MM.1S (cell line): ENCODE results near the gene LAMA3.

Experiments used
- DNase-seq: peaks from one replicate; pipeline ENCODE4 v3.0.0-alpha.2; 2015
- H2AFZ ChIP-seq: fragments of 300-600 bp; sonication (generic); 2 replicates; pipeline ENCODE4 v1.6.0; 2016; ENCODE audit warnings: antibody characterized with exemption, low read length
- H3F3A ChIP-seq: fragments of 300-600 bp; sonication (generic); 2 replicates; pipeline ENCODE4 v1.6.1; 2016; ENCODE audit warnings: mild to moderate bottlenecking, antibody characterized with exemption, low read length, moderate library complexity, mixed read lengths; ENCODE audit not compliant: insufficient read depth
- H3K27ac ChIP-seq: fragments of 300-600 bp; sonication (generic); 2 replicates; pipeline ENCODE4 v1.5.1; 2016; ENCODE audit warnings: mild to moderate bottlenecking, low read length
- H3K27me3 ChIP-seq: fragments of 300-600 bp; sonication (generic); replicated peaks from 2 replicates; pipeline ENCODE4 v1.6.0; 2016; ENCODE audit warnings: low read length; ENCODE audit not compliant: insufficient read depth
- H3K36me3 ChIP-seq: fragments of 300-600 bp; sonication (generic); replicated peaks from 2 replicates; pipeline ENCODE4 v1.6.1; 2016; ENCODE audit warnings: mild to moderate bottlenecking, low read length, mixed read lengths; ENCODE audit not compliant: insufficient read depth
- H3K4me1 ChIP-seq: fragments of 300-600 bp; sonication (generic); 2 replicates; pipeline ENCODE4 v1.6.1; 2016; ENCODE audit warnings: low read length, mixed read lengths
- H3K4me2 ChIP-seq: fragments of 300-600 bp; sonication (generic); 2 replicates; pipeline ENCODE4 v1.6.0; 2016; ENCODE audit warnings: low read depth, low read length
- H3K4me3 ChIP-seq: fragments of 300-600 bp; sonication (generic); 2 replicates; pipeline ENCODE4 v1.5.1; 2016; ENCODE audit warnings: low read length, mixed read lengths
- H3K79me2 ChIP-seq: fragments of 300-600 bp; sonication (generic); 2 replicates; pipeline ENCODE4 v1.6.1; 2016; ENCODE audit warnings: mixed run types, low read length, mixed read lengths
- H3K9ac ChIP-seq: fragments of 300-600 bp; sonication (generic); 2 replicates; pipeline ENCODE4 v1.6.1; 2016; ENCODE audit warnings: low read length, mixed read lengths
- H3K9me2 ChIP-seq: fragments of 300-600 bp; sonication (generic); replicated peaks from 2 replicates; pipeline ENCODE4 v1.6.1; 2016; ENCODE audit warnings: mild to moderate bottlenecking, low read length, mixed read lengths; ENCODE audit not compliant: insufficient read depth
- H3K9me3 ChIP-seq: fragments of 300-600 bp; sonication (generic); replicated peaks from 2 replicates; pipeline ENCODE4 v1.6.1; 2016; ENCODE audit warnings: mild to moderate bottlenecking, low read length, mixed read lengths; ENCODE audit not compliant: insufficient read depth
- H4K20me1 ChIP-seq: fragments of 300-600 bp; sonication (generic); 2 replicates; pipeline ENCODE4 v1.6.1; 2016; ENCODE audit warnings: mild to moderate bottlenecking, low read length, moderate library complexity, mixed read lengths; ENCODE audit not compliant: insufficient read depth
- CTCF ChIP-seq: fragments of 300-600 bp; sonication (generic); IDR thresholded peaks from 2 replicates; pipeline ENCODE4 v1.5.1; 2016; ENCODE audit warnings: antibody characterized with exemption, low read length, mixed read lengths
- EZH2 ChIP-seq: fragments of 300-600 bp; sonication (generic); optimal IDR thresholded peaks from 2 replicates; pipeline ENCODE3; 2017; ENCODE audit warnings: low read depth, mild to moderate bottlenecking, antibody characterized with exemption, low read length, mixed read lengths
- EZH2phosphoT487 ChIP-seq: fragments of 300-600 bp; sonication (generic); IDR thresholded peaks from 2 replicates; pipeline ENCODE4 v1.6.1; 2018; ENCODE audit warnings: antibody characterized with exemption, low read length

LAMA3 gene

GRCh38 chr18:23646282-23646681, 43.0 kb upstream of the LAMA3 start:
- no peaks in the 10 kb centered on the region for H3K79me2 ChIP-seq
- H4K20me1 ChIP-seq = no peaks in the 10 kb centered on the region
- H3K4me2 ChIP-seq = no peak overlapping the region
- TF ChIP-seq EZH2phosphoT487 (no peak), CTCF (no peak), EZH2 (no peak)
- H3K4me1 ChIP-seq = no peaks in the 10 kb centered on the region
- H3K36me3 ChIP-seq = no peaks in the 10 kb centered on the region
- H3F3A ChIP-seq = no peaks in the 10 kb centered on the region
- H3K9me2 ChIP-seq = no peaks in the 10 kb centered on the region
- no peak for DNase-seq
- H3K4me3 ChIP-seq = no peak overlapping the region
- no peak overlapping the region for H3K27ac ChIP-seq
- no peak overlapping the region for H2AFZ ChIP-seq
- no peak overlapping the region for H3K9ac ChIP-seq
- no peaks in the 10 kb centered on the region for H3K27me3 ChIP-seq
- no peaks in the 10 kb centered on the region for H3K9me3 ChIP-seq

GRCh38 chr18:23648456-23648855, 40.8 kb upstream of the LAMA3 start:
- no peaks in the 10 kb centered on the region for H3K9me2 ChIP-seq
- H3K27ac ChIP-seq = no peak overlapping the region
- H3K9ac ChIP-seq = no peak overlapping the region
- no peaks in the 10 kb centered on the region for H3K9me3 ChIP-seq
- H3K4me1 ChIP-seq = no peaks in the 10 kb centered on the region
- no peaks in the 10 kb centered on the region for H4K20me1 ChIP-seq
- DNase-seq = no peak
- no peak overlapping the region for H3K4me3 ChIP-seq
- no peak overlapping the region for H2AFZ ChIP-seq
- TF ChIP-seq CTCF (no peak), EZH2phosphoT487 (no peak)
- no peaks in the 10 kb centered on the region for H3K27me3 ChIP-seq
- no peaks in the 10 kb centered on the region for H3K79me2 ChIP-seq
- no peak overlapping the region for H3K4me2 ChIP-seq
- no peaks in the 10 kb centered on the region for H3F3A ChIP-seq
- no peaks in the 10 kb centered on the region for H3K36me3 ChIP-seq

DNA sequence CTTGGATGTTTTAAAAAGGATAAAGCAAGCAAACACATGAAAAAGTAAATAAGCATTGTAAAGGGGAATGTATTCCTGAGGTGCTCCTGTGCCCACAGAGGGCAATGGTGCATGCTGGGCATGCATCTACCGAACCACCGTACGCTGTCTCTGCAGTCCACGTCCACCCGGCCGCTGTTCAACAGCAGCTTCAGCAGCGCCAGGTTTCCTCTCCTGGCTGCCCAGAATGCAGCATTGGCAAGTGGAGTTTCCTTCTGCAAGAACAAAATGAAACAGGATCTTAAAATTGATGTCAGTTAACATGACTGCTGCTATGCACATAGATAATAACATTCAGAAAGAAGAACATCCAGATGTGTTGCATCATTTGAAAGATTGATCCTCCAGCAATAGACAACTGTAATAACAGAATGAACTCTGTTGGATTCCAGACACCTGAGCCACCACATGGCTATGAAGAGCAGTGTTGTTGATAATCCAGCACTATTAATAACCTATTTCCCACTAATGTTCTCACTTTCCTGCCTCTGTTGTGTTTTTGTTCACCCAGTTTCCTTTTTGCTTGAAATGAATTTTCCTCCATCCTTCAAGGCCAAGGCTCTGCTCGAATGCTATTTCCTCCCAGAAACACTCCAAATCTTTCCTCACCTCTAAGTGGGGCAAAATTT, 40.2 kb upstream of the LAMA3 start:
- no peak for TF ChIP-seq EZH2
- no peak for TF ChIP-seq EZH2phosphoT487
- TF ChIP-seq CTCF = no peak
- no peak for DNase-seq

More for the DNA sequence above, 40.2 kb upstream of the LAMA3 start:
- Histone ChIP-seq H3K27me3 (no peaks in the 10 kb centered on the region), H3K79me2 (no peaks in the 10 kb centered on the region), H3K4me3 (no peak overlapping the region), H3K4me1 (no peaks in the 10 kb centered on the region), H3K9ac (no peak overlapping the region), H3F3A (no peaks in the 10 kb centered on the region), H4K20me1 (no peaks in the 10 kb centered on the region), H2AFZ (no peak overlapping the region), H3K9me3 (no peaks in the 10 kb centered on the region), H3K4me2 (no peak overlapping the region), H3K9me2 (no peaks in the 10 kb centered on the region), H3K36me3 (no peaks in the 10 kb centered on the region), H3K27ac (no peak overlapping the region)
